Panc1 (cell line): ENCODE data around the gene TBX5.

ENCODE experiments used
- SIN3A ChIP-seq: IDR thresholded peaks from 2 replicates; pipeline ENCODE4 v1.6.1; 2012; ENCODE audit warnings: low read depth, mild to moderate bottlenecking, low read length, moderate library complexity, borderline replicate concordance; ENCODE audit not compliant: insufficient read depth
- TF ChIP-seq, protein P1 (sequence below), 2 experiments: IDR thresholded peaks; 2 replicates each; pipeline ENCODE4 v1.6.1; 2011 to 2012; ENCODE audit warnings: low read depth in 2 of 2, control low read depth in 1 of 2, low read length in 1 of 2, mild to moderate bottlenecking in 1 of 2, moderate library complexity in 1 of 2; ENCODE audit not compliant: insufficient read depth in 1 of 2

DNA sequence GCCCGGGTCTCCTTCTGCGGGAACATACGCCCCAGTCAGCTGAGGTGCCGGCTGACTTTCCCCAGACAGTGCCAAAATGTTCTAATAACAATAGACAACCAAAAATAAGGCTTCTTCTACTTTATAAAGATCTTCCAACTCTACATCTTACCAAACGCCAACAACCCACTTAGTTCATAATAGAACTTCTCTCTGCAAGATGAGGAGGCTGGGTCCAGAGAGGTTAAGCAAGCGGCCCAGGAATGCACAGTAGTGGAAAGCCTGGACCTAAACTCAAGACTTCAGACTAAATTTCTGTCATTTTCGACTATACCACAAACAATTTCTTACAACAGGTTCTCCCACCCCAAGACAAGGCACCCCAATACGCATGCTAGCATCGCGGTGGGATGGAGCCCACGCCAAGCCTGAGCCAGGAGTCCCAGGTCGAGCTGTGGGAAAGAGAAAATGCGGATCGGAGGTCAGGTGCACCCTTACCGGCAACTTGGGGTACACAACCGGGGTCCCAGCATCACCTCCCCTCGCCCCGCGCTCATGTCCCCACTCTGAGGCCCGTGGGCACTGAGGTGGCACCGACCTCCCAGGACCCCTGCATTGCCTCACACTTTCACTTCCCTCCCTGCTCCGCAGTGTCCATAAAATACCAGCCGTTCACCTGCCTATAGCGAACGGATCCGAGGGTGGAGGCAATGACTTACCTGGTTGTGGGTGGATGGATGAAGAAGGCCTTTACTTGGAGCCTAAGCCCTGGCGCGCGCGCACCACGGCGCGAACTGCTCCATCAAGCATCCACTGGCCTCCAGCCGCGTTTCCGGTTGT lies 42.1 kb upstream of the TBX5 start:
- TF ChIP-seq, protein P1, sequence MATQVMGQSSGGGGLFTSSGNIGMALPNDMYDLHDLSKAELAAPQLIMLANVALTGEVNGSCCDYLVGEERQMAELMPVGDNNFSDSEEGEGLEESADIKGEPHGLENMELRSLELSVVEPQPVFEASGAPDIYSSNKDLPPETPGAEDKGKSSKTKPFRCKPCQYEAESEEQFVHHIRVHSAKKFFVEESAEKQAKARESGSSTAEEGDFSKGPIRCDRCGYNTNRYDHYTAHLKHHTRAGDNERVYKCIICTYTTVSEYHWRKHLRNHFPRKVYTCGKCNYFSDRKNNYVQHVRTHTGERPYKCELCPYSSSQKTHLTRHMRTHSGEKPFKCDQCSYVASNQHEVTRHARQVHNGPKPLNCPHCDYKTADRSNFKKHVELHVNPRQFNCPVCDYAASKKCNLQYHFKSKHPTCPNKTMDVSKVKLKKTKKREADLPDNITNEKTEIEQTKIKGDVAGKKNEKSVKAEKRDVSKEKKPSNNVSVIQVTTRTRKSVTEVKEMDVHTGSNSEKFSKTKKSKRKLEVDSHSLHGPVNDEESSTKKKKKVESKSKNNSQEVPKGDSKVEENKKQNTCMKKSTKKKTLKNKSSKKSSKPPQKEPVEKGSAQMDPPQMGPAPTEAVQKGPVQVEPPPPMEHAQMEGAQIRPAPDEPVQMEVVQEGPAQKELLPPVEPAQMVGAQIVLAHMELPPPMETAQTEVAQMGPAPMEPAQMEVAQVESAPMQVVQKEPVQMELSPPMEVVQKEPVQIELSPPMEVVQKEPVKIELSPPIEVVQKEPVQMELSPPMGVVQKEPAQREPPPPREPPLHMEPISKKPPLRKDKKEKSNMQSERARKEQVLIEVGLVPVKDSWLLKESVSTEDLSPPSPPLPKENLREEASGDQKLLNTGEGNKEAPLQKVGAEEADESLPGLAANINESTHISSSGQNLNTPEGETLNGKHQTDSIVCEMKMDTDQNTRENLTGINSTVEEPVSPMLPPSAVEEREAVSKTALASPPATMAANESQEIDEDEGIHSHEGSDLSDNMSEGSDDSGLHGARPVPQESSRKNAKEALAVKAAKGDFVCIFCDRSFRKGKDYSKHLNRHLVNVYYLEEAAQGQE (IDR thresholded peaks at IDR 0.05; ENCODE audit: insufficient read depth in 1 of 2, low read depth in 2 of 2, low read length in 1 of 2): no peak
- TF ChIP-seq SIN3A: no peak
